Vagina (tissue), 2 donors: ENCODE results near the gene CNIH2. TPM values are rescaled to one million over a fixed set of nuclear protein-coding genes. Genes with fewer than 3 reads are reported as not detected.

ENCODE experiments used
- DNase-seq, 2 donors: peaks; one replicate each; pipeline ENCODE4 v3.0.0-alpha.2; 2017; ENCODE audit errors: extremely low spot score in 2 of 2
- H3K27ac ChIP-seq: fragments of 200-600 bp; sonication (generic); one replicate; pipeline ENCODE4 v1.5.1; 2019
- H3K27me3 ChIP-seq: fragments of 200-600 bp; sonication (generic); one replicate; pipeline ENCODE4 v1.5.1; 2019
- H3K36me3 ChIP-seq, 2 donors: fragments of 200-600 bp; sonication (generic); one replicate each; pipeline ENCODE4 v1.5.1; 2017 to 2019
- H3K4me1 ChIP-seq: fragments of 200-600 bp; sonication (generic); one replicate; pipeline ENCODE4 v1.5.1; 2019
- H3K4me3 ChIP-seq, 2 donors: fragments of 200-600 bp; sonication (generic); 1 replicate in 1 of 2; 2 replicates in 1 of 2; pipeline ENCODE4 v1.5.1; 2016 to 2019
- H3K9me3 ChIP-seq: fragments of 200-600 bp; sonication (generic); one replicate; pipeline ENCODE4 v1.5.1; 2019
- POLR2A ChIP-seq, 2 donors: fragments of 450-650 bp; IDR thresholded peaks; one replicate each; pipeline ENCODE4 v1.6.1; 2017; ENCODE audit warnings: antibody characterized with exemption in 2 of 2, mild to moderate bottlenecking in 2 of 2, moderate library complexity in 2 of 2
- POLR2AphosphoS5 ChIP-seq, 2 donors: sonication (generic); formaldehyde crosslinking; IDR thresholded peaks; one replicate each; pipeline ENCODE4 v1.9.0; 2017; ENCODE audit warnings: antibody characterized with exemption in 2 of 2, mild to moderate bottlenecking in 2 of 2, low read depth in 1 of 2; ENCODE audit not compliant: insufficient read depth in 1 of 2
- intact Hi-C: fragments of 100-400 bp; cut with DNase I; formaldehyde crosslinking; loops from one replicate; pipeline ENCODE4 v1.15.1; 2023
- total RNA-seq: library from RNA; depleted of rRNA; stranded (reverse); fragments of >200 nt; gene quantifications from one replicate; pipeline ENCODE4 v1.2.3, GENCODE V29; 2016
- TF ChIP-seq, protein P1 (sequence below), 3 experiments: fragments of 450-650 bp in 2 of 3; fragments of 200-600 bp in 1 of 3; sonication (generic) in 1 of 3; IDR thresholded peaks; one replicate each; pipeline ENCODE4 v1.5.1; 2017 to 2019; ENCODE audit warnings: antibody characterized with exemption in 3 of 3, mild to moderate bottlenecking in 2 of 3, moderate library complexity in 2 of 3

The CNIH2 gene
- total RNA-seq, 1 donor from 2014 or later = 3.2 TPM

DNA sequence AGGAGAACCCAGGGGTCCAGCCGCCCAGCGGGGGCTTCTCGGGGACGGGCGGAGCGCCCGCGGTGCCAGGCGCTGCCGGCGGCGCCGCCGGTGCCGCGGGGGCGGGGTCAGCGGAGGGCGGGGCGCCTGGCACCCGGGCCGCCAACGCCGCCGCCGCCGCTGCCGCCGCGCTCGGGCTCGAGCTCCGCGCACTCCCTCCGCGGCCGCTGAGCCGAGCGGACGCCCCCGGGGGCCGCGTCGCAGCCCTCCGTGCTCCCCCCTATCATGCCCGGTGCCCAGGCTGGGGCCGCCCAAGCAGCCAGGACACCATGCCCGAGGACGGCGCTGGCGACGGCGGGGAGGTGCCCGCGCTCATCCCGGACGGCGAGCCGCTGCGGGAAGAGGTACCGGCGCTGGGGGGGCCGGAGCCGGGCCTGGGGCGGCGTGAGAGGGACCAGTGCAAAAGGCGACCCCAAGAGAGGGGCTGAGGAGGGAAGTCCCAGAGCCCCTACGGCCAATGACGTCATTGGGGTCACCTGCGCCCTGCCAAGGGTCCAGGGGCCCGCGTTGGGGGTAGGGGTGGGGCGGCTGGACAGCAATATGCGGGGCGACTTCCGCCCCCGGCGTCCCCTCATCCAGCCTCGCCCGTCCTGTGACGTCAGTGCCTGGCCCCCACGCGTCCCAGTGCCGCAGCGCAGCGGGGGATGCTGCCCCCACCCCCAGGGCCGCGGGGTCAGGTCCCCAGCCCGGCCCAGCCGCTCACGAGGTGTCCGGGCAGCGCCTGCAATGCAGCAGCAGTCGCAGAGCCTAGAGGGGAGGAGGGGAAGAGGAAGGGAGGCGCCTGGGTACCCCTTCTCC is 13.9 kb downstream of the CNIH2 start, which contains the start of gene TMEM151A:
Gene TMEM151A, plus strand, starts transcription at position 189 of the 837 bp plus-strand sequence. Its CDS starts 120 bp downstream, at position 309.
- Histone ChIP-seq H3K27ac (no peak within 1 kb of the TSS), H3K9me3 (no peaks in the 10 kb centered on the region), H3K36me3 (no peaks in the 10 kb centered on the region), H3K4me1 (peaks cover 36% of the 10 kb centered on the region), H3K27me3 (peaks cover 5% of the 10 kb centered on the region), H3K4me3 (peak within 1 kb of the TSS; percentile 39 to 40)
- TF ChIP-seq, protein P1, sequence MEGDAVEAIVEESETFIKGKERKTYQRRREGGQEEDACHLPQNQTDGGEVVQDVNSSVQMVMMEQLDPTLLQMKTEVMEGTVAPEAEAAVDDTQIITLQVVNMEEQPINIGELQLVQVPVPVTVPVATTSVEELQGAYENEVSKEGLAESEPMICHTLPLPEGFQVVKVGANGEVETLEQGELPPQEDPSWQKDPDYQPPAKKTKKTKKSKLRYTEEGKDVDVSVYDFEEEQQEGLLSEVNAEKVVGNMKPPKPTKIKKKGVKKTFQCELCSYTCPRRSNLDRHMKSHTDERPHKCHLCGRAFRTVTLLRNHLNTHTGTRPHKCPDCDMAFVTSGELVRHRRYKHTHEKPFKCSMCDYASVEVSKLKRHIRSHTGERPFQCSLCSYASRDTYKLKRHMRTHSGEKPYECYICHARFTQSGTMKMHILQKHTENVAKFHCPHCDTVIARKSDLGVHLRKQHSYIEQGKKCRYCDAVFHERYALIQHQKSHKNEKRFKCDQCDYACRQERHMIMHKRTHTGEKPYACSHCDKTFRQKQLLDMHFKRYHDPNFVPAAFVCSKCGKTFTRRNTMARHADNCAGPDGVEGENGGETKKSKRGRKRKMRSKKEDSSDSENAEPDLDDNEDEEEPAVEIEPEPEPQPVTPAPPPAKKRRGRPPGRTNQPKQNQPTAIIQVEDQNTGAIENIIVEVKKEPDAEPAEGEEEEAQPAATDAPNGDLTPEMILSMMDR (IDR thresholded peaks at IDR 0.05) = no peak
- intact Hi-C loops = no loop called here
- DNase-seq = no peak

DNA sequence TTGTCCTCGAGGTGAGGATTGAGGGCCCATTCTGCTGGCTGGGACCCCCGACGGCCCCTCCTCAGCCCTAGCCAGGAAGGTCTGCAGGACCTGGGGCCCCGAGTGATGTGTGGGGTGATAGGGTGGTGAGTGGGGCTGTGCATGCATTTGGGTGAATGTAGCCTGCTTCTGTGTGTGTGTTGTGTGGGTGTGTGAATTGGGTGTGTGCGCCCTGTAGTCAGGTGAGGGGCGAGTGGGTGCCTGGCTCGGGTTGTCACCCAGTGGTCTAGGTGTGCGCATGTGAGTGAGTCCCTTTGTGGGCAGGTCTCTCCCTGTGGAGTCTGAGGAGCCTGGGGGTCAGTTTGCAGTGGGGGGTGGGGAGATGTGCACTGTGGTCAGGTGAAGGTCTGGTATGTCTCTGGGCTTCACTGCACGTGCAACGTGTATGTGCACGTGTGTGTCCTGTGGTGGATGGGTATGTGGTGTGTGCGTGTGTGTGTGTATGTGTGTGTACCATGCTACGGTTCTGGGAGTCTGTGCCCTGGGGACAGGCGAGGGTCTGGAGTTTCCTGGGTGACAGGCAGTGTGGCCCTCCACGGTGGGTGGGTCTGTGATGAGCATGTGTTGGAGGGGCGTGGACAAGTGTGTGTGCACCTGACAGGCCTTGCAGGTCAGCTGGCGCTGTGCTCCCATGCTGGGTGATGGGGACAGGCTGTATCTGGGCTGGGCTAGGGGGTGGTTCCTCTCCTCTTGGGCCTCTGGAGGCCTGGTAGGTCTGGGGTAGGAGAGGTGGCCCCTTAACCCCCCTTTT is 14.8 kb downstream of the CNIH2 start:
- no peak for DNase-seq
- H3K4me3 ChIP-seq = no peak overlapping the region
- H3K27ac ChIP-seq = no peak overlapping the region
- intact Hi-C loops = no loop called here
- peaks cover 28% of the 10 kb centered on the region for H3K4me1 ChIP-seq
- no peaks in the 10 kb centered on the region for H3K9me3 ChIP-seq
- no peak for TF ChIP-seq POLR2A (IDR thresholded peaks at IDR 0.05)
- no peak for TF ChIP-seq POLR2AphosphoS5 (IDR thresholded peaks at IDR 0.05; ENCODE audit: insufficient read depth in 1 of 2, low read depth in 1 of 2)
- TF ChIP-seq, protein P1 (IDR thresholded peaks at IDR 0.05) = no peak
- H3K27me3 ChIP-seq = peaks cover 5% of the 10 kb centered on the region
- no peaks in the 10 kb centered on the region for H3K36me3 ChIP-seq

DNA sequence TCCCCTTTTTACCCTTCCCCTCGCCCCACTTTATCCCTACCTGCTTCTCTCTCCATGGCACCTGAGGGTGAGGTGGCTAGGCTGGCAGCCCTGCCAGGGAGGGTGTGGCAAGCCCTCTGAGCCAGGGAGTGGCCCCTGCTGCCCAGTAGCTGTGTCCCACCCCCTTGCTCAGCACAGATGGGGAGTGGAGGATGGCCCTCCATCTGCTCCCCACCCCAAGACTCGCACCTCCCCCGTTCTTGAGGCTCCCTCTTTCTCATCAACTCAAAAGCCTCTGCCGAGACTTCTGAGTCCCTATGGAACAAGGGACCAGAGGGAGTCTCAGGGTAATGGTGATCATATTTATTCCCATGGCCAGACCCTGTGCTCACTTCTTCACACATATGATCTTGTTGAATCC is 15.4 kb downstream of the CNIH2 start:
- TF ChIP-seq POLR2AphosphoS5 (IDR thresholded peaks at IDR 0.05; ENCODE audit: insufficient read depth in 1 of 2, low read depth in 1 of 2) = no peak

DNA sequence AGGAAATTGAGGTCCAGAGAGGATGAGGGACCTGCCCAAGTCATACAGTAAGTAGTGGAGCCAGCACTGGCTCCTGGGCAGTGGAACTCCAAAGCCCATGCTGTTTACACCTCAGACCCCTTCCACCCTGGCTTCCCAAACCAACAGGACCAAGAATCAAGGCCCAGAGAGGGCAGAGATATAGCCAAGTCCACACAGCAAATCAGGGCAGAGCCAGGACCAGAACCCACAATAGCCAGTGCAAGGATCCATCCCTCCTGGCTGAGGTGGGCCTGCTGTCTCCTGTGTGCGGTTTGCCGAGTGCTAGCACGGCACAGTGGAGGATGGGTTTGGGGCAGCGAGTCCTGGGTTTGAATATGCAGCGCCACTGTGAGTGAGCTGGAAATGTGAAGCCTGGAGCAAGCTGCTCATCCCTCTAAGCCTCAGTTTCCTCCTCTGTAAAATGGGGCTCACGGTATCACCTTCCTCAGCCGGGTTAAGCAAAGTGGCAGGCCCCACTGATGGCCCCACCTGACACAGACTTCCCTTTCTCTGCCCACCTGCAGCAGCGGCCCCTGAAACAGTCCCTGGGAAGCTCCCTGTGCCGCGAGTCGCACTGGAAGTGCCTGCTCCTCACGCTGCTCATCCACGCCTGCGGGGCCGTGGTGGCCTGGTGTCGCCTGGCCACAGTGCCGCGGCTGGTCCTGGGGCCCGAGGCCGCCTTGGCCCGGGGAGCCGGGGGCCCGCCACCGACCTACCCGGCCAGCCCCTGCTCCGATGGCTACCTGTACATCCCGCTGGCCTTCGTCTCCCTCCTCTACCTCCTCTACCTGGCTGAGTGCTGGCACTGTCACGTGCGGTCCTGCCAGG is 16.0 kb downstream of the CNIH2 start:
- intact Hi-C loops = no loop called here
- peaks cover 18% of the 10 kb centered on the region for H3K4me1 ChIP-seq
- peaks cover 5% of the 10 kb centered on the region for H3K27me3 ChIP-seq
- no peak for TF ChIP-seq POLR2AphosphoS5 (IDR thresholded peaks at IDR 0.05; ENCODE audit: insufficient read depth in 1 of 2, low read depth in 1 of 2)
- TF ChIP-seq, protein P1 (IDR thresholded peaks at IDR 0.05) = no peak
- TF ChIP-seq POLR2A (IDR thresholded peaks at IDR 0.05) = no peak
- no peaks in the 10 kb centered on the region for H3K9me3 ChIP-seq
- no peak overlapping the region for H3K27ac ChIP-seq
- H3K4me3 ChIP-seq = no peak overlapping the region
- DNase-seq = no peak
- no peaks in the 10 kb centered on the region for H3K36me3 ChIP-seq

More for the DNA sequence above, 15.4 kb downstream of the CNIH2 start:
- Histone ChIP-seq H3K9me3 (no peaks in the 10 kb centered on the region), H3K4me1 (peaks cover 22% of the 10 kb centered on the region), H3K27ac (no peak overlapping the region), H3K27me3 (peaks cover 5% of the 10 kb centered on the region), H3K36me3 (no peaks in the 10 kb centered on the region), H3K4me3 (no peak overlapping the region)
- intact Hi-C loops = no loop called here
- no peak for DNase-seq
